Heart left ventricle (tissue), 16 donors: ENCODE measurements around the gene MYH13. TPM values are rescaled to one million over a fixed set of nuclear protein-coding genes. Genes with fewer than 3 reads are reported as not detected.

Experiments used
- ATAC-seq, 4 donors: fragments of 200-7000 bp; cut with Tn5 transposase; one replicate each; pipeline ENCODE4 v1.9.1; 2020 to 2022; ENCODE audit warnings: moderate library complexity in 4 of 4, mild to moderate bottlenecking in 3 of 4, moderate number of reproducible peaks in 1 of 4
- DNase-seq, 5 donors: peaks; one replicate each; pipeline ENCODE4 v3.0.0-alpha.2; 2020
- H3K27ac ChIP-seq, 12 donors: fragments of 200-600 bp; sonication (generic) in 4 of 12; one replicate each; pipeline versions ENCODE4 v1.5.0 to v1.8.0; 2016 to 2022; ENCODE audit warnings: mild to moderate bottlenecking in 2 of 12
- H3K27me3 ChIP-seq, 9 donors: fragments of 200-600 bp; sonication (generic) in 2 of 9; one replicate each; pipeline versions ENCODE4 v1.5.1 to v1.8.0; 2016 to 2022; ENCODE audit warnings: mild to moderate bottlenecking in 3 of 9
- H3K36me3 ChIP-seq, 9 donors: fragments of 200-600 bp; sonication (generic) in 2 of 9; one replicate each; pipeline versions ENCODE4 v1.5.0 to v1.8.0; 2018 to 2022; ENCODE audit warnings: mild to moderate bottlenecking in 2 of 9
- H3K4me1 ChIP-seq, 12 donors: fragments of 200-600 bp; sonication (generic) in 4 of 12; one replicate each; pipeline versions ENCODE4 v1.5.0 to v1.8.0; 2016 to 2022; ENCODE audit warnings: mild to moderate bottlenecking in 3 of 12
- H3K4me3 ChIP-seq, 12 donors: fragments of 200-600 bp; sonication (generic) in 4 of 12; one replicate each; pipeline versions ENCODE4 v1.5.0 to v1.8.0; 2017 to 2022; ENCODE audit warnings: mild to moderate bottlenecking in 9 of 12, moderate library complexity in 4 of 12
- H3K9me3 ChIP-seq, 12 donors: fragments of 200-600 bp; sonication (generic) in 4 of 12; one replicate each; pipeline versions ENCODE4 v1.5.0 to v1.8.0; 2016 to 2022; ENCODE audit warnings: mild to moderate bottlenecking in 1 of 12
- POLR2A ChIP-seq, 2 donors: fragments of 450-650 bp; IDR thresholded peaks; one replicate each; pipeline ENCODE4 v1.6.1; 2017; ENCODE audit warnings: antibody characterized with exemption in 2 of 2, mild to moderate bottlenecking in 2 of 2, moderate library complexity in 2 of 2
- WGBS, 4 donors: extraction: QIAGEN DNeasy Blood & Tissue Kit in 2 of 4; methylation state at CpG; one replicate each; pipeline versions ENCODE4 v1.1.5 to v1.1.7; 2013 to 2018; 5-methylcytosine and 5-hydroxymethylcytosine counted together
- intact Hi-C, 10 donors: fragments of 100-400 bp; cut with DNase I; formaldehyde crosslinking; loops; one replicate each; pipeline versions ENCODE4 v1.11.1 to v1.14.2; 2022
- polyA plus RNA-seq, 2 donors: library from polyadenylated mRNA; stranded (reverse); fragments of 200-250 nt; gene quantifications; one replicate each; pipeline ENCODE4 v1.2.3, GENCODE V29; 2013
- total RNA-seq, 9 donors: library from RNA; depleted of rRNA in 2 of 9; stranded (reverse); fragments of >200 nt in 2 of 9; fragmentation: NEBNext Ultra II Directional in 3 of 9; extraction: Animal tissue kit (Norgen Biotek cat#: 25700) in 3 of 9; gene quantifications; one replicate each; pipeline versions ENCODE4 v1.1.0 to v1.2.4, GENCODE V29; 2016 to 2023
- TF ChIP-seq, protein P1 (sequence below), 12 donors: fragments of 200-600 bp; sonication (generic) in 4 of 12; IDR thresholded peaks; one replicate each; pipeline versions ENCODE4 v1.5.0 to v1.8.0; 2018 to 2022; ENCODE audit warnings: antibody characterized with exemption in 12 of 12, mild to moderate bottlenecking in 5 of 12
- donor health status: ischemic (EF 13 %, LVEDD 7.1; RV severe dilation, severe dysfunction).
- donor health status: healthy with polysubstance abuse.
- donor health status: DM: no; HTN: yes; CAD: no.
- donor health status: DM: no; HTN: no; CAD: no.
- donor health status: ischemic (EF 25% LVEDD 6.9; RV normal size, moderate dysfunction).
- donor health status: ischemic (EF 25% LVEDD 5.7; RV mildly dilated, moderate dysfunction).
- donor health status: healthy.
- donor health status: DM: yes; HTN: yes; CAD: no.
- donor health status: ischemic (EF 35%, LVEDD 5.7; RV mildly dilated, moderate dysfunction).
- donor health status: nonischemic (EF 11% LVEDD 7.7; RV severe dilation, severe dysfunction).
- donor health status: DM: yes; HTN: yes; CAD: no.
- donor health status: PGD.
- donor health status: ischemic (EF 29% LVEDD 5.4; RV normal size, mild dysfunction).
- donor health status: nonischemic (EF 23%, LVEDD 6.1; RV moderate dilation, normal function).

MYH13 gene
- total and polyA plus RNA-seq, 11 donors, result 0.01 TPM; not detected in 10

DNA sequence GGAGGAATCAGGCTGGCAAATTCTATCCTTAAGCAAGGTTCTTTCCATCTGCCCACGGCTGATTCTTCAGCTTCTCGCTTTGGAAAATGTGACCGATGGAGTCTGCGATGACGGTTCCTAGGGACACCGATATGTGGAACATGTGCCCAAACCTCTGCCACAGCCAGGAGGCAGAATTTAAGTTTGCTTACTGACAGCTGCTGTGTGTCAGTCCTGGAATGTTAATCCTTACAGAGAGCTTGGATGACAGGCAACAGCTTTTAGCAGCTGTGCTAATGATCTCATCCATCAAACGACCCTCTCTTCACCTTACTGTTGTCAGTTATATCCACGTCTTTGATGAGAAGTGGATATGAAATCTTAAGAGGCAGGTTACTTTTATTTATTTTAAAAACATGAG is 11.4 kb upstream of the MYH13 start:
- peaks cover 0 to 5% (median 0%) of the 10 kb centered on the region in 12 donors for H3K4me1 ChIP-seq
- WGBS, 4 donors, result 22 to 37% (median 25%) methylated on average over 8 of the region's 8 CpGs
- H3K4me3 ChIP-seq, result no peak overlapping the region
- H3K27ac ChIP-seq, result no peak overlapping the region
- TF ChIP-seq, protein P1, sequence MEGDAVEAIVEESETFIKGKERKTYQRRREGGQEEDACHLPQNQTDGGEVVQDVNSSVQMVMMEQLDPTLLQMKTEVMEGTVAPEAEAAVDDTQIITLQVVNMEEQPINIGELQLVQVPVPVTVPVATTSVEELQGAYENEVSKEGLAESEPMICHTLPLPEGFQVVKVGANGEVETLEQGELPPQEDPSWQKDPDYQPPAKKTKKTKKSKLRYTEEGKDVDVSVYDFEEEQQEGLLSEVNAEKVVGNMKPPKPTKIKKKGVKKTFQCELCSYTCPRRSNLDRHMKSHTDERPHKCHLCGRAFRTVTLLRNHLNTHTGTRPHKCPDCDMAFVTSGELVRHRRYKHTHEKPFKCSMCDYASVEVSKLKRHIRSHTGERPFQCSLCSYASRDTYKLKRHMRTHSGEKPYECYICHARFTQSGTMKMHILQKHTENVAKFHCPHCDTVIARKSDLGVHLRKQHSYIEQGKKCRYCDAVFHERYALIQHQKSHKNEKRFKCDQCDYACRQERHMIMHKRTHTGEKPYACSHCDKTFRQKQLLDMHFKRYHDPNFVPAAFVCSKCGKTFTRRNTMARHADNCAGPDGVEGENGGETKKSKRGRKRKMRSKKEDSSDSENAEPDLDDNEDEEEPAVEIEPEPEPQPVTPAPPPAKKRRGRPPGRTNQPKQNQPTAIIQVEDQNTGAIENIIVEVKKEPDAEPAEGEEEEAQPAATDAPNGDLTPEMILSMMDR (IDR thresholded peaks at IDR 0.05), result peak in 1 of 12 donors; percentile 9
- no peak for TF ChIP-seq POLR2A (IDR thresholded peaks at IDR 0.05)
- DNase-seq (no peak), ATAC-seq (peak in 2 of 4 donors; percentile 13 to 55)
- intact Hi-C loops, result no loop called here
- H3K27me3 ChIP-seq, result peaks cover 0 to 11% (median 0%) of the 10 kb centered on the region in 9 donors
- no peaks in the 10 kb centered on the region for H3K36me3 ChIP-seq
- no peaks in the 10 kb centered on the region for H3K9me3 ChIP-seq

- Histone ChIP-seq H3K36me3 (no peaks in the 10 kb centered on the region), H3K9me3 (no peaks in the 10 kb centered on the region), H3K4me3 (no peak overlapping the region), H3K27me3 (peaks cover 0 to 10% (median 0%) of the 10 kb centered on the region in 9 donors), H3K4me1 (peaks cover 0 to 5% (median 0%) of the 10 kb centered on the region in 12 donors), H3K27ac (no peak overlapping the region)
- no peak for DNase-seq
- WGBS, 4 donors, result 74 to 77% (median 75%) methylated on average over 3 of the region's 3 CpGs
- intact Hi-C loops, result no loop called here
- peak in 1 of 4 donors; percentile 71 for ATAC-seq
- TF ChIP-seq, protein P1 (IDR thresholded peaks at IDR 0.05), result no peak
- no peak for TF ChIP-seq POLR2A (IDR thresholded peaks at IDR 0.05)
Observed at GRCh38 chr17:10380631-10381408, 8.0 kb upstream of the MYH13 start.

DNA sequence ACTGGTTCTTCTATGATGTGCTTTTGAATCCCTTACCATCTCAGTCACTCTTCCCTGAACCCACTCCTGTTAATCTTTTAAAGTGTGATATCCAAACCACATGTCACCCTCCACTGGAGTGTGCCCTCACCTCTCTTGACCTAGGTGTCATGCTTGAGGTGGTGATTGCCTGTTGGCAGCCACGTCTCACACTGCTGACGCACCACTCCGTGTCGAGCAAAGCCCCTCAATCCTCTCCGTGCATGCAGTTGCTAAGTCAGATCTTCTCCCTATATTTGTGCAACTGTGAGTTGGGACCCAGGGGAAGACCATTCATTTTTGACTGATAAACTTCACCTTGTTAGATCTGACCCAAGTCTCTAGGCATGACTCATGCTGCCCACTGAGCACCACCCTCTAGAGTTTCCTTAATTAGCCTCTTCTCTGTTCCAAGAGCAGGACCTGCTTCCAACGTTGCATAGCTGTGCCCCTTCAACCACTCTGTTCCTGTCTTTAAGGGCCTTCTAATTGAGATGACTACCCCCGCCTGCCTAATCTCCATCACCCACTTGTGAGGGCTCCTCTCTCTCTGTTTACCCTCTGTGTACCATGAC is 2.7 kb downstream of the MYH13 start:
- Histone ChIP-seq H3K9me3 (no peaks in the 10 kb centered on the region), H3K27ac (no peak overlapping the region), H3K27me3 (no peaks in the 10 kb centered on the region), H3K36me3 (no peaks in the 10 kb centered on the region), H3K4me1 (no peaks in the 10 kb centered on the region), H3K4me3 (no peak overlapping the region)
- 44 to 59% (median 51%) methylated on average over 7 of the region's 7 CpGs for WGBS, 4 donors
- peak in 1 of 4 donors; percentile 55 for ATAC-seq
- TF ChIP-seq POLR2A (IDR thresholded peaks at IDR 0.05), result no peak
- TF ChIP-seq, protein P1 (IDR thresholded peaks at IDR 0.05), result no peak
- no peak for DNase-seq
- intact Hi-C loops, result no loop called here

- no peak overlapping the region for H3K27ac ChIP-seq
- no peaks in the 10 kb centered on the region for H3K9me3 ChIP-seq
- intact Hi-C loops, result no loop called here
- H3K4me1 ChIP-seq, result no peaks in the 10 kb centered on the region
- TF ChIP-seq, protein P1 (IDR thresholded peaks at IDR 0.05), result no peak
- no peak for TF ChIP-seq POLR2A (IDR thresholded peaks at IDR 0.05)
- 68 to 79% (median 77%) methylated on average over 1 of the region's 1 CpG for WGBS, 4 donors
- no peaks in the 10 kb centered on the region for H3K27me3 ChIP-seq
- H3K4me3 ChIP-seq, result no peak overlapping the region
- no peaks in the 10 kb centered on the region for H3K36me3 ChIP-seq
- ATAC-seq (no peak), DNase-seq (no peak)
Observed at GRCh38 chr17:10369239-10369638, 3.6 kb downstream of the MYH13 start.
